Mesenchymal stem cell (in vitro differentiated cells and primary cell): Measurements from ENCODE around the gene SPSB1.

Experiments used
- DNase-seq: peaks from one replicate; pipeline ENCODE4 v3.0.0-alpha.2; 2013
- H2AFZ ChIP-seq: one replicate; pipeline ENCODE4 v1.6.1; 2013; ENCODE audit warnings: low read depth, mild to moderate bottlenecking, control low read depth, inconsistent platforms, low read length, moderate library complexity
- H2AK5ac ChIP-seq: 2 replicates; pipeline ENCODE4 v1.6.1; 2013; ENCODE audit warnings: low read length, moderate library complexity, mild to moderate bottlenecking, inconsistent platforms; ENCODE audit not compliant: severe bottlenecking
- H2BK120ac ChIP-seq: one replicate; pipeline ENCODE4 v1.6.1; 2013; ENCODE audit warnings: low read depth, mild to moderate bottlenecking, inconsistent platforms, low read length, moderate library complexity
- H2BK12ac ChIP-seq, 2 experiments: one replicate each; pipeline ENCODE4 v1.6.1; 2013; ENCODE audit warnings: inconsistent platforms in 2 of 2, low read length in 2 of 2, mild to moderate bottlenecking in 2 of 2, moderate library complexity in 2 of 2, control low read depth in 1 of 2
- H2BK15ac ChIP-seq: one replicate; pipeline ENCODE4 v1.6.1; 2013; ENCODE audit warnings: mild to moderate bottlenecking, low read depth, inconsistent platforms; ENCODE audit not compliant: poor library complexity, severe bottlenecking
- H2BK5ac ChIP-seq: 2 replicates; pipeline ENCODE4 v1.6.1; 2013; ENCODE audit warnings: low read depth, mild to moderate bottlenecking, low read length, control low read depth, inconsistent platforms; ENCODE audit not compliant: poor library complexity, severe bottlenecking
- H3K14ac ChIP-seq, 2 experiments: one replicate each; pipeline ENCODE4 v1.6.1; 2013; ENCODE audit warnings: inconsistent platforms in 2 of 2, low read length in 2 of 2, control low read depth in 1 of 2, mild to moderate bottlenecking in 1 of 2, moderate library complexity in 1 of 2
- H3K18ac ChIP-seq, 2 experiments: one replicate each; pipeline ENCODE4 v1.6.1; 2013; ENCODE audit warnings: inconsistent platforms in 2 of 2, low read length in 2 of 2, control low read depth in 1 of 2, low read depth in 1 of 2, mild to moderate bottlenecking in 1 of 2
- H3K23ac ChIP-seq, 2 experiments: one replicate each; pipeline ENCODE4 v1.6.1; 2013; ENCODE audit warnings: inconsistent platforms in 2 of 2, low read length in 2 of 2, mild to moderate bottlenecking in 2 of 2, moderate library complexity in 2 of 2, control low read depth in 1 of 2
- H3K27ac ChIP-seq: 2 replicates; pipeline ENCODE4 v1.5.1; 2013; ENCODE audit warnings: mild to moderate bottlenecking, moderate library complexity, low read length, control low read depth, inconsistent platforms; ENCODE audit not compliant: poor library complexity, severe bottlenecking
- H3K27me3 ChIP-seq, 2 experiments: 2 replicates each; pipeline versions ENCODE4 v1.6.1 to v1.7.0; 2013; ENCODE audit warnings: low read length in 2 of 2, mild to moderate bottlenecking in 2 of 2, moderate library complexity in 2 of 2, control low read depth in 1 of 2, inconsistent platforms in 1 of 2; ENCODE audit not compliant: control insufficient read depth in 1 of 2, insufficient read depth in 1 of 2
- H3K36me3 ChIP-seq, 2 experiments: 2 replicates each; pipeline versions ENCODE4 v1.6.1 to v1.7.0; 2013; ENCODE audit warnings: low read length in 2 of 2, control low read depth in 1 of 2, inconsistent platforms in 1 of 2, low read depth in 1 of 2, mild to moderate bottlenecking in 1 of 2; ENCODE audit not compliant: insufficient read depth in 2 of 2, control insufficient read depth in 1 of 2
- H3K4ac ChIP-seq, 2 experiments: one replicate each; pipeline ENCODE4 v1.6.1; 2013; ENCODE audit warnings: inconsistent platforms in 2 of 2, low read length in 2 of 2, mild to moderate bottlenecking in 2 of 2, moderate library complexity in 2 of 2, control low read depth in 1 of 2, low read depth in 1 of 2
- H3K4me1 ChIP-seq: 2 replicates; pipeline ENCODE4 v1.6.1; 2013; ENCODE audit warnings: low read depth, low read length, control low read depth; ENCODE audit not compliant: control insufficient read depth, insufficient read depth
- H3K4me2 ChIP-seq: 2 replicates; pipeline ENCODE4 v1.6.1; 2013; ENCODE audit warnings: low read length, mild to moderate bottlenecking, inconsistent platforms; ENCODE audit not compliant: poor library complexity, severe bottlenecking
- H3K4me3 ChIP-seq, 2 experiments: 2 replicates each; pipeline versions ENCODE4 v1.5.1 to v1.7.0; 2013; ENCODE audit warnings: low read length in 2 of 2, mild to moderate bottlenecking in 2 of 2, control low read depth in 1 of 2, low read depth in 1 of 2; ENCODE audit not compliant: insufficient read depth in 1 of 2
- H3K79me1 ChIP-seq: replicated peaks from 2 replicates; pipeline ENCODE4 v1.6.1; 2013; ENCODE audit warnings: mild to moderate bottlenecking, control low read depth, low read length, inconsistent platforms; ENCODE audit not compliant: poor library complexity, severe bottlenecking
- H3K9ac ChIP-seq: 2 replicates; pipeline ENCODE4 v1.7.0; 2013; ENCODE audit warnings: mild to moderate bottlenecking, low read length, moderate library complexity
- H3K9me3 ChIP-seq: 2 replicates; pipeline ENCODE4 v1.7.0; 2013; ENCODE audit warnings: mild to moderate bottlenecking, low read length; ENCODE audit not compliant: control insufficient read depth
- H4K8ac ChIP-seq: one replicate; pipeline ENCODE4 v1.6.1; 2013; ENCODE audit warnings: inconsistent platforms, mild to moderate bottlenecking, low read length, moderate library complexity
- H4K91ac ChIP-seq: one replicate; pipeline ENCODE4 v1.6.1; 2013; ENCODE audit warnings: mild to moderate bottlenecking, low read length, inconsistent platforms
- WGBS: methylation state at CpG from one replicate; pipeline ENCODE4 v1.1.7; 2013; ENCODE audit warnings: mixed read lengths; 5-methylcytosine and 5-hydroxymethylcytosine counted together

Gene SPSB1

GRCh38 chr1:9413071-9413876 is 120.6 kb downstream of the SPSB1 start:
- Histone ChIP-seq H2BK120ac (peak overlapping the region; percentile 94), H3K18ac (peak overlapping the region; percentile 84 to 95), H3K14ac (peak overlapping the region in 1 of 2 experiments; percentile 55), H2AK5ac (peak overlapping the region; percentile 97), H2AFZ (no peak overlapping the region), H3K27me3 (peaks cover 0 to 16% of the 10 kb centered on the region in 2 experiments), H2BK5ac (peak overlapping the region; percentile 91), H3K4me3 (peak overlapping the region in 1 of 2 experiments; percentile 61), H4K91ac (peak overlapping the region; percentile 92), H3K36me3 (no peaks in the 10 kb centered on the region), H3K9me3 (no peaks in the 10 kb centered on the region), H2BK15ac (peak overlapping the region; percentile 56), H2BK12ac (peak overlapping the region; percentile 82 to 94), H3K4me1 (peaks cover 24% of the 10 kb centered on the region), H3K4me2 (peak overlapping the region; percentile 42), H3K9ac (peak overlapping the region; percentile 71), H3K23ac (peak overlapping the region in 1 of 2 experiments; percentile 67), H4K8ac (peak overlapping the region; percentile 83), H3K27ac (peak overlapping the region; percentile 92), H3K4ac (peak overlapping the region; percentile 58 to 90), H3K79me1 (no peaks in the 10 kb centered on the region)
- peak; percentile 96 for DNase-seq
- WGBS = 18% methylated on average over 15 of the region's 17 CpGs

- peak overlapping the region; percentile 14 for H4K8ac ChIP-seq
- 61% methylated on average over 4 of the region's 4 CpGs for WGBS
- peaks cover 24% of the 10 kb centered on the region for H3K4me1 ChIP-seq
- H2AFZ ChIP-seq = no peak overlapping the region
- H3K9me3 ChIP-seq = no peaks in the 10 kb centered on the region
- peak; percentile 88 for DNase-seq
- peak overlapping the region; percentile 23 to 81 for H3K18ac ChIP-seq
- peaks cover 0 to 16% of the 10 kb centered on the region in 2 experiments for H3K27me3 ChIP-seq
- peak overlapping the region; percentile 94 for H2BK120ac ChIP-seq
- no peak overlapping the region for H3K4me2 ChIP-seq
- H2AK5ac ChIP-seq = peak overlapping the region; percentile 54
- no peaks in the 10 kb centered on the region for H3K36me3 ChIP-seq
- peak overlapping the region; percentile 92 for H3K27ac ChIP-seq
- peak overlapping the region in 1 of 2 experiments; percentile 57 for H3K23ac ChIP-seq
- peak overlapping the region; percentile 34 for H2BK5ac ChIP-seq
- peak overlapping the region in 1 of 2 experiments; percentile 61 for H3K4me3 ChIP-seq
- H3K9ac ChIP-seq = peak overlapping the region; percentile 41
- H2BK15ac ChIP-seq = peak overlapping the region; percentile 91
- H2BK12ac ChIP-seq = peak overlapping the region; percentile 33 to 90
- H3K79me1 ChIP-seq = no peaks in the 10 kb centered on the region
- H3K4ac ChIP-seq = peak overlapping the region; percentile 5 to 90
- peak overlapping the region in 1 of 2 experiments; percentile 13 for H3K14ac ChIP-seq
- peak overlapping the region; percentile 22 for H4K91ac ChIP-seq
Observed at GRCh38 chr1:9413877-9414213, 121.2 kb downstream of the SPSB1 start.

GRCh38 chr1:9416506-9416905 is 123.8 kb downstream of the SPSB1 start:
- H2BK5ac ChIP-seq = no peak overlapping the region
- peak overlapping the region in 1 of 2 experiments; percentile 50 for H3K14ac ChIP-seq
- H4K91ac ChIP-seq = no peak overlapping the region
- H3K4ac ChIP-seq = peak overlapping the region in 1 of 2 experiments; percentile 7
- no peaks in the 10 kb centered on the region for H3K79me1 ChIP-seq
- H2BK12ac ChIP-seq = peak overlapping the region in 1 of 2 experiments; percentile 77
- DNase-seq = no peak
- peak overlapping the region in 1 of 2 experiments; percentile 85 for H3K18ac ChIP-seq
- peak overlapping the region in 1 of 2 experiments; percentile 42 for H3K23ac ChIP-seq
- WGBS = 97% methylated on average over 9 of the region's 9 CpGs
- no peak overlapping the region for H2AK5ac ChIP-seq
- no peak overlapping the region for H2BK120ac ChIP-seq
- no peak overlapping the region for H2AFZ ChIP-seq
- peaks cover 0 to 25% of the 10 kb centered on the region in 2 experiments for H3K27me3 ChIP-seq
- H3K4me1 ChIP-seq = peaks cover 21% of the 10 kb centered on the region
- H3K36me3 ChIP-seq = no peaks in the 10 kb centered on the region
- H3K4me2 ChIP-seq = no peak overlapping the region
- H2BK15ac ChIP-seq = peak overlapping the region; percentile 33
- H3K9me3 ChIP-seq = no peaks in the 10 kb centered on the region
- H3K27ac ChIP-seq = no peak overlapping the region
- H4K8ac ChIP-seq = no peak overlapping the region
- no peak overlapping the region for H3K9ac ChIP-seq
- H3K4me3 ChIP-seq = no peak overlapping the region

GRCh38 chr1:9416918-9417500 is 124.3 kb downstream of the SPSB1 start:
- H2AFZ ChIP-seq = no peak overlapping the region
- no peak overlapping the region for H3K23ac ChIP-seq
- no peaks in the 10 kb centered on the region for H3K9me3 ChIP-seq
- peak overlapping the region in 1 of 2 experiments; percentile 8 for H2BK12ac ChIP-seq
- 98% methylated on average over 18 of the region's 18 CpGs for WGBS
- H3K27ac ChIP-seq = no peak overlapping the region
- no peak overlapping the region for H2BK15ac ChIP-seq
- no peak overlapping the region for H4K91ac ChIP-seq
- H3K4me3 ChIP-seq = no peak overlapping the region
- H3K4me1 ChIP-seq = peaks cover 19% of the 10 kb centered on the region
- no peak overlapping the region for H2AK5ac ChIP-seq
- peak overlapping the region in 1 of 2 experiments; percentile 22 for H3K18ac ChIP-seq
- H3K36me3 ChIP-seq = no peaks in the 10 kb centered on the region
- H2BK5ac ChIP-seq = no peak overlapping the region
- peak overlapping the region in 1 of 2 experiments; percentile 44 for H3K14ac ChIP-seq
- no peaks in the 10 kb centered on the region for H3K79me1 ChIP-seq
- H4K8ac ChIP-seq = no peak overlapping the region
- peak overlapping the region in 1 of 2 experiments; percentile 7 for H3K4ac ChIP-seq
- H3K9ac ChIP-seq = no peak overlapping the region
- H2BK120ac ChIP-seq = no peak overlapping the region
- no peak overlapping the region for H3K4me2 ChIP-seq
- H3K27me3 ChIP-seq = peaks cover 0 to 26% of the 10 kb centered on the region in 2 experiments
- no peak for DNase-seq
